Panc1 (cell line): Measurements from ENCODE around the gene TDRD7.

Experiments used
- REST ChIP-seq, 2 experiments: IDR thresholded peaks; 2 replicates each; pipeline ENCODE4 v1.6.1; 2011 to 2012; ENCODE audit warnings: low read depth in 2 of 2, control low read depth in 1 of 2, low read length in 1 of 2, mild to moderate bottlenecking in 1 of 2, moderate library complexity in 1 of 2; ENCODE audit not compliant: insufficient read depth in 1 of 2
- TF ChIP-seq, protein P1 (sequence below): fragments of 450-650 bp; IDR thresholded peaks from 2 replicates; pipeline ENCODE4 v1.5.1; 2017; ENCODE audit warnings: mild to moderate bottlenecking

- TF ChIP-seq, protein P1, sequence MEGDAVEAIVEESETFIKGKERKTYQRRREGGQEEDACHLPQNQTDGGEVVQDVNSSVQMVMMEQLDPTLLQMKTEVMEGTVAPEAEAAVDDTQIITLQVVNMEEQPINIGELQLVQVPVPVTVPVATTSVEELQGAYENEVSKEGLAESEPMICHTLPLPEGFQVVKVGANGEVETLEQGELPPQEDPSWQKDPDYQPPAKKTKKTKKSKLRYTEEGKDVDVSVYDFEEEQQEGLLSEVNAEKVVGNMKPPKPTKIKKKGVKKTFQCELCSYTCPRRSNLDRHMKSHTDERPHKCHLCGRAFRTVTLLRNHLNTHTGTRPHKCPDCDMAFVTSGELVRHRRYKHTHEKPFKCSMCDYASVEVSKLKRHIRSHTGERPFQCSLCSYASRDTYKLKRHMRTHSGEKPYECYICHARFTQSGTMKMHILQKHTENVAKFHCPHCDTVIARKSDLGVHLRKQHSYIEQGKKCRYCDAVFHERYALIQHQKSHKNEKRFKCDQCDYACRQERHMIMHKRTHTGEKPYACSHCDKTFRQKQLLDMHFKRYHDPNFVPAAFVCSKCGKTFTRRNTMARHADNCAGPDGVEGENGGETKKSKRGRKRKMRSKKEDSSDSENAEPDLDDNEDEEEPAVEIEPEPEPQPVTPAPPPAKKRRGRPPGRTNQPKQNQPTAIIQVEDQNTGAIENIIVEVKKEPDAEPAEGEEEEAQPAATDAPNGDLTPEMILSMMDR = no peak
- TF ChIP-seq REST (IDR thresholded peaks at IDR 0.05; ENCODE audit: insufficient read depth in 1 of 2, low read depth in 2 of 2, low read length in 1 of 2) = no peak
Measured at GRCh38 chr9:97503862-97504210, 91.9 kb downstream of the TDRD7 start.
